Fibroblast of pulmonary artery (primary cell): ENCODE results near the gene DGKE.

ENCODE experiments used
- DNase-seq: peaks from one replicate; pipeline ENCODE4 v3.0.0-alpha.2; 2010; ENCODE audit warnings: low read depth
- H3K4me3 ChIP-seq: replicated peaks from 2 replicates; pipeline ENCODE4 v1.5.1; 2011; ENCODE audit warnings: low read depth, mild to moderate bottlenecking, control low read depth, low read length, moderate library complexity
- CTCF ChIP-seq: IDR thresholded peaks from 2 replicates; pipeline ENCODE4 v1.5.1; 2011; ENCODE audit warnings: mild to moderate bottlenecking, control low read depth, low read length, inconsistent platforms; ENCODE audit errors: missing control alignments

The DGKE gene

GRCh38 chr17:56821847-56822534, 12.0 kb upstream of the DGKE start:
- no peak for TF ChIP-seq CTCF
- H3K4me3 ChIP-seq, result no peak overlapping the region
- DNase-seq, result no peak

- DNase-seq, result peak; percentile 56
- H3K4me3 ChIP-seq, result no peak overlapping the region
- TF ChIP-seq CTCF, result no peak
Observed at GRCh38 chr17:56822725-56823124, 11.2 kb upstream of the DGKE start.

- H3K4me3 ChIP-seq, result no peak overlapping the region
- TF ChIP-seq CTCF, result no peak
- no peak for DNase-seq
Observed at GRCh38 chr17:56823848-56824247, 10.1 kb upstream of the DGKE start.

- no peak overlapping the region for H3K4me3 ChIP-seq
- no peak for DNase-seq
- TF ChIP-seq CTCF, result no peak
Observed at GRCh38 chr17:56824503-56824902, 9.4 kb upstream of the DGKE start.

- no peak for DNase-seq
- H3K4me3 ChIP-seq, result no peak overlapping the region
- no peak for TF ChIP-seq CTCF
Observed at GRCh38 chr17:56826611-56827414, 7.1 kb upstream of the DGKE start.

- DNase-seq, result no peak
- no peak for TF ChIP-seq CTCF
- no peak overlapping the region for H3K4me3 ChIP-seq
Observed at GRCh38 chr17:56830726-56831368, 3.1 kb upstream of the DGKE start.
